ENCODE results near the gene MASP1. TPM values are rescaled to one million over a fixed set of nuclear protein-coding genes. Genes with fewer than 3 reads are reported as not detected.

Gene MASP1
- total and polyA plus RNA-seq, 2 experiments from 2014 or later, result 1.6 to 3.0 TPM

DNA sequence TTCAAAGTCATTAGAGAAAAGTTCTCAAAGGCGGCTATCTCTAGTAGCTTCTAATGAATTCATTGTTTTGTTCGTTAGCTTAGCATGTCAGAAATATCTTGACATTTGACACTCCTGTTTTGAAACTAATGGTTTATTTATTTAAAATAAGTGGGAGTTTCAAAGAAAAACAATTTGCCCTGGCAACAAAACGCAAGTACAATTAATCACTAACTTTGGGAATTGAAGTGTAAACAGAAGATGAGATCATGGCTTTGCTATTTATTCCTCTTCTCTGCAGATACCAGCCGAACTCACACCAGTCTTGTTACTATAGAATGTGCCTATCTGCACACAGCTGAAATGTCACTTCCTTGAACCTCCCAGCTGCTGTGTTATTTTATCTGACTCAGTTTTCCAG lies 27.5 kb downstream of the MASP1 start:
- no peaks in the 10 kb centered on the region for H3F3A ChIP-seq (replicated peaks; ENCODE audit: low read depth)
- no peak overlapping the region for H3K4me3 ChIP-seq
- no peak for TF ChIP-seq ZNF331 (CRISPR knock-in tag; IDR thresholded peaks at IDR 0.05; ENCODE audit: low read depth)
- no peak for TF ChIP-seq NANOG (IDR thresholded peaks at IDR 0.05; ENCODE audit: borderline replicate concordance)
- TF ChIP-seq, protein P1, sequence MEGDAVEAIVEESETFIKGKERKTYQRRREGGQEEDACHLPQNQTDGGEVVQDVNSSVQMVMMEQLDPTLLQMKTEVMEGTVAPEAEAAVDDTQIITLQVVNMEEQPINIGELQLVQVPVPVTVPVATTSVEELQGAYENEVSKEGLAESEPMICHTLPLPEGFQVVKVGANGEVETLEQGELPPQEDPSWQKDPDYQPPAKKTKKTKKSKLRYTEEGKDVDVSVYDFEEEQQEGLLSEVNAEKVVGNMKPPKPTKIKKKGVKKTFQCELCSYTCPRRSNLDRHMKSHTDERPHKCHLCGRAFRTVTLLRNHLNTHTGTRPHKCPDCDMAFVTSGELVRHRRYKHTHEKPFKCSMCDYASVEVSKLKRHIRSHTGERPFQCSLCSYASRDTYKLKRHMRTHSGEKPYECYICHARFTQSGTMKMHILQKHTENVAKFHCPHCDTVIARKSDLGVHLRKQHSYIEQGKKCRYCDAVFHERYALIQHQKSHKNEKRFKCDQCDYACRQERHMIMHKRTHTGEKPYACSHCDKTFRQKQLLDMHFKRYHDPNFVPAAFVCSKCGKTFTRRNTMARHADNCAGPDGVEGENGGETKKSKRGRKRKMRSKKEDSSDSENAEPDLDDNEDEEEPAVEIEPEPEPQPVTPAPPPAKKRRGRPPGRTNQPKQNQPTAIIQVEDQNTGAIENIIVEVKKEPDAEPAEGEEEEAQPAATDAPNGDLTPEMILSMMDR (conservative IDR thresholded peaks at IDR 0.05; ENCODE audit: low read depth in 2 of 2), result no peak
- TF ChIP-seq ZNF114 (CRISPR knock-in tag; IDR thresholded peaks at IDR 0.05), result no peak
- TF ChIP-seq, protein P2, sequence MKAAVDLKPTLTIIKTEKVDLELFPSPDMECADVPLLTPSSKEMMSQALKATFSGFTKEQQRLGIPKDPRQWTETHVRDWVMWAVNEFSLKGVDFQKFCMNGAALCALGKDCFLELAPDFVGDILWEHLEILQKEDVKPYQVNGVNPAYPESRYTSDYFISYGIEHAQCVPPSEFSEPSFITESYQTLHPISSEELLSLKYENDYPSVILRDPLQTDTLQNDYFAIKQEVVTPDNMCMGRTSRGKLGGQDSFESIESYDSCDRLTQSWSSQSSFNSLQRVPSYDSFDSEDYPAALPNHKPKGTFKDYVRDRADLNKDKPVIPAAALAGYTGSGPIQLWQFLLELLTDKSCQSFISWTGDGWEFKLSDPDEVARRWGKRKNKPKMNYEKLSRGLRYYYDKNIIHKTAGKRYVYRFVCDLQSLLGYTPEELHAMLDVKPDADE (IDR thresholded peaks at IDR 0.05), result no peak
- TF ChIP-seq EZH2 (IDR thresholded peaks at IDR 0.05; ENCODE audit: low read depth, unreplicated experiment), result no peak
- TF ChIP-seq POLR2AphosphoS5 (IDR thresholded peaks at IDR 0.05; ENCODE audit: low read depth), result no peak
- no peak for TF ChIP-seq STAT1 (IDR thresholded peaks at IDR 0.05; ENCODE audit: unreplicated experiment)
- TF ChIP-seq CREB1 (CRISPR knock-in tag; IDR thresholded peaks at IDR 0.05; ENCODE audit: low read depth), result no peak
- TF ChIP-seq, protein P3, sequence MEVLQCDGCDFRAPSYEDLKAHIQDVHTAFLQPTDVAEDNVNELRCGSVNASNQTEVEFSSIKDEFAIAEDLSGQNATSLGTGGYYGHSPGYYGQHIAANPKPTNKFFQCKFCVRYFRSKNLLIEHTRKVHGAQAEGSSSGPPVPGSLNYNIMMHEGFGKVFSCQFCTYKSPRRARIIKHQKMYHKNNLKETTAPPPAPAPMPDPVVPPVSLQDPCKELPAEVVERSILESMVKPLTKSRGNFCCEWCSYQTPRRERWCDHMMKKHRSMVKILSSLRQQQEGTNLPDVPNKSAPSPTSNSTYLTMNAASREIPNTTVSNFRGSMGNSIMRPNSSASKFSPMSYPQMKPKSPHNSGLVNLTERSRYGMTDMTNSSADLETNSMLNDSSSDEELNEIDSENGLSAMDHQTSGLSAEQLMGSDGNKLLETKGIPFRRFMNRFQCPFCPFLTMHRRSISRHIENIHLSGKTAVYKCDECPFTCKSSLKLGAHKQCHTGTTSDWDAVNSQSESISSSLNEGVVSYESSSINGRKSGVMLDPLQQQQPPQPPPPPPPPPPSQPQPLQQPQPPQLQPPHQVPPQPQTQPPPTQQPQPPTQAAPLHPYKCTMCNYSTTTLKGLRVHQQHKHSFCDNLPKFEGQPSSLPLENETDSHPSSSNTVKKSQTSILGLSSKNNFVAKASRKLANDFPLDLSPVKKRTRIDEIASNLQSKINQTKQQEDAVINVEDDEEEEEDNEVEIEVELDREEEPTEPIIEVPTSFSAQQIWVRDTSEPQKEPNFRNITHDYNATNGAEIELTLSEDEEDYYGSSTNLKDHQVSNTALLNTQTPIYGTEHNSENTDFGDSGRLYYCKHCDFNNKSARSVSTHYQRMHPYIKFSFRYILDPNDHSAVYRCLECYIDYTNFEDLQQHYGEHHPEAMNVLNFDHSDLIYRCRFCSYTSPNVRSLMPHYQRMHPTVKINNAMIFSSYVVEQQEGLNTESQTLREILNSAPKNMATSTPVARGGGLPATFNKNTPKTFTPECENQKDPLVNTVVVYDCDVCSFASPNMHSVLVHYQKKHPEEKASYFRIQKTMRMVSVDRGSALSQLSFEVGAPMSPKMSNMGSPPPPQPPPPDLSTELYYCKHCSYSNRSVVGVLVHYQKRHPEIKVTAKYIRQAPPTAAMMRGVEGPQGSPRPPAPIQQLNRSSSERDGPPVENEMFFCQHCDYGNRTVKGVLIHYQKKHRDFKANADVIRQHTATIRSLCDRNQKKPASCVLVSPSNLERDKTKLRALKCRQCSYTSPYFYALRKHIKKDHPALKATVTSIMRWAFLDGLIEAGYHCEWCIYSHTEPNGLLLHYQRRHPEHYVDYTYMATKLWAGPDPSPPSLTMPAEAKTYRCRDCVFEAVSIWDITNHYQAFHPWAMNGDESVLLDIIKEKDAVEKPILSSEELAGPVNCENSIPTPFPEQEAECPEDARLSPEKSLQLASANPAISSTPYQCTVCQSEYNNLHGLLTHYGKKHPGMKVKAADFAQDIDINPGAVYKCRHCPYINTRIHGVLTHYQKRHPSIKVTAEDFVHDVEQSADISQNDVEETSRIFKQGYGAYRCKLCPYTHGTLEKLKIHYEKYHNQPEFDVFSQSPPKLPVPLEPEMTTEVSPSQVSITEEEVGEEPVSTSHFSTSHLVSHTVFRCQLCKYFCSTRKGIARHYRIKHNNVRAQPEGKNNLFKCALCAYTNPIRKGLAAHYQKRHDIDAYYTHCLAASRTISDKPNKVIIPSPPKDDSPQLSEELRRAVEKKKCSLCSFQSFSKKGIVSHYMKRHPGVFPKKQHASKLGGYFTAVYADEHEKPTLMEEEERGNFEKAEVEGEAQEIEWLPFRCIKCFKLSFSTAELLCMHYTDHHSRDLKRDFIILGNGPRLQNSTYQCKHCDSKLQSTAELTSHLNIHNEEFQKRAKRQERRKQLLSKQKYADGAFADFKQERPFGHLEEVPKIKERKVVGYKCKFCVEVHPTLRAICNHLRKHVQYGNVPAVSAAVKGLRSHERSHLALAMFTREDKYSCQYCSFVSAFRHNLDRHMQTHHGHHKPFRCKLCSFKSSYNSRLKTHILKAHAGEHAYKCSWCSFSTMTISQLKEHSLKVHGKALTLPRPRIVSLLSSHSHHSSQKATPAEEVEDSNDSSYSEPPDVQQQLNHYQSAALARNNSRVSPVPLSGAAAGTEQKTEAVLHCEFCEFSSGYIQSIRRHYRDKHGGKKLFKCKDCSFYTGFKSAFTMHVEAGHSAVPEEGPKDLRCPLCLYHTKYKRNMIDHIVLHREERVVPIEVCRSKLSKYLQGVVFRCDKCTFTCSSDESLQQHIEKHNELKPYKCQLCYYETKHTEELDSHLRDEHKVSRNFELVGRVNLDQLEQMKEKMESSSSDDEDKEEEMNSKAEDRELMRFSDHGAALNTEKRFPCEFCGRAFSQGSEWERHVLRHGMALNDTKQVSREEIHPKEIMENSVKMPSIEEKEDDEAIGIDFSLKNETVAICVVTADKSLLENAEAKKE (CRISPR knock-in tag; IDR thresholded peaks at IDR 0.05), result no peak
- no peak for TF ChIP-seq JUNB (IDR thresholded peaks at IDR 0.05; ENCODE audit: unreplicated experiment)
- Mint-ChIP-seq H3K4me1 (peaks cover 6% of the 10 kb centered on the region; the same call in 2 of the 3 replicates), H3K27ac (no peak overlapping the region), H3K36me3 (ENCODE audit: low read depth) (0 out of 3 replicates have a peak, but pooled peaks cover 3% of the 10 kb centered on the region), H3K4me3 (no peak overlapping the region), H3K27me3 (ENCODE audit: insufficient read depth, low read depth, poor library complexity) (peaks cover 4% of the 10 kb centered on the region), H3K9me3 (peaks cover 7% of the 10 kb centered on the region)
- no peak overlapping the region for H2AFZ ChIP-seq
- DNase-seq (ENCODE audit: low spot score), result no peak
- peaks cover 3% of the 10 kb centered on the region; the same call in 1 of the 2 replicates for H3K36me3 ChIP-seq (ENCODE audit: insufficient read depth)
- no peaks in the 10 kb centered on the region for H3K27me3 ChIP-seq (ENCODE audit: insufficient read depth)
- H3K9me2 ChIP-seq (ENCODE audit: insufficient read depth), result no peaks in the 10 kb centered on the region
- no peak overlapping the region for H3K4me2 ChIP-seq
- peaks cover 6% of the 10 kb centered on the region for H3K4me1 ChIP-seq (ENCODE audit: insufficient read depth)
- no peak overlapping the region for H3K27ac ChIP-seq (ENCODE audit: low read depth)
- no peak; the same call in 2 of the 3 replicates for ATAC-seq
- no peaks in the 10 kb centered on the region for H3K79me2 ChIP-seq (replicated peaks; ENCODE audit: insufficient read depth)
- no peaks in the 10 kb centered on the region for H4K20me1 ChIP-seq (replicated peaks; ENCODE audit: insufficient read depth)
